MM.1S (cell line): ENCODE results near the gene IL17C.

Source experiments
- DNase-seq: peaks from one replicate; pipeline ENCODE4 v3.0.0-alpha.2; 2015
- H2AFZ ChIP-seq: fragments of 300-600 bp; sonication (generic); 2 replicates; pipeline ENCODE4 v1.6.0; 2016; ENCODE audit warnings: antibody characterized with exemption, low read length
- H3F3A ChIP-seq: fragments of 300-600 bp; sonication (generic); 2 replicates; pipeline ENCODE4 v1.6.1; 2016; ENCODE audit warnings: mild to moderate bottlenecking, antibody characterized with exemption, low read length, moderate library complexity, mixed read lengths; ENCODE audit not compliant: insufficient read depth
- H3K27ac ChIP-seq: fragments of 300-600 bp; sonication (generic); 2 replicates; pipeline ENCODE4 v1.5.1; 2016; ENCODE audit warnings: mild to moderate bottlenecking, low read length
- H3K27me3 ChIP-seq: fragments of 300-600 bp; sonication (generic); replicated peaks from 2 replicates; pipeline ENCODE4 v1.6.0; 2016; ENCODE audit warnings: low read length; ENCODE audit not compliant: insufficient read depth
- H3K36me3 ChIP-seq: fragments of 300-600 bp; sonication (generic); replicated peaks from 2 replicates; pipeline ENCODE4 v1.6.1; 2016; ENCODE audit warnings: mild to moderate bottlenecking, low read length, mixed read lengths; ENCODE audit not compliant: insufficient read depth
- H3K4me1 ChIP-seq: fragments of 300-600 bp; sonication (generic); 2 replicates; pipeline ENCODE4 v1.6.1; 2016; ENCODE audit warnings: low read length, mixed read lengths
- H3K4me2 ChIP-seq: fragments of 300-600 bp; sonication (generic); 2 replicates; pipeline ENCODE4 v1.6.0; 2016; ENCODE audit warnings: low read depth, low read length
- H3K4me3 ChIP-seq: fragments of 300-600 bp; sonication (generic); 2 replicates; pipeline ENCODE4 v1.5.1; 2016; ENCODE audit warnings: low read length, mixed read lengths
- H3K79me2 ChIP-seq: fragments of 300-600 bp; sonication (generic); 2 replicates; pipeline ENCODE4 v1.6.1; 2016; ENCODE audit warnings: mixed run types, low read length, mixed read lengths
- H3K9ac ChIP-seq: fragments of 300-600 bp; sonication (generic); 2 replicates; pipeline ENCODE4 v1.6.1; 2016; ENCODE audit warnings: low read length, mixed read lengths
- H3K9me2 ChIP-seq: fragments of 300-600 bp; sonication (generic); replicated peaks from 2 replicates; pipeline ENCODE4 v1.6.1; 2016; ENCODE audit warnings: mild to moderate bottlenecking, low read length, mixed read lengths; ENCODE audit not compliant: insufficient read depth
- H3K9me3 ChIP-seq: fragments of 300-600 bp; sonication (generic); replicated peaks from 2 replicates; pipeline ENCODE4 v1.6.1; 2016; ENCODE audit warnings: mild to moderate bottlenecking, low read length, mixed read lengths; ENCODE audit not compliant: insufficient read depth
- H4K20me1 ChIP-seq: fragments of 300-600 bp; sonication (generic); 2 replicates; pipeline ENCODE4 v1.6.1; 2016; ENCODE audit warnings: mild to moderate bottlenecking, low read length, moderate library complexity, mixed read lengths; ENCODE audit not compliant: insufficient read depth
- CTCF ChIP-seq: fragments of 300-600 bp; sonication (generic); IDR thresholded peaks from 2 replicates; pipeline ENCODE4 v1.5.1; 2016; ENCODE audit warnings: antibody characterized with exemption, low read length, mixed read lengths
- EZH2 ChIP-seq: fragments of 300-600 bp; sonication (generic); optimal IDR thresholded peaks from 2 replicates; pipeline ENCODE3; 2017; ENCODE audit warnings: low read depth, mild to moderate bottlenecking, antibody characterized with exemption, low read length, mixed read lengths
- EZH2phosphoT487 ChIP-seq: fragments of 300-600 bp; sonication (generic); IDR thresholded peaks from 2 replicates; pipeline ENCODE4 v1.6.1; 2018; ENCODE audit warnings: antibody characterized with exemption, low read length

Gene IL17C

GRCh38 chr16:88678224-88678979 lies 40.0 kb downstream of the IL17C start:
- Histone ChIP-seq H2AFZ (no peak overlapping the region), H3K36me3 (no peaks in the 10 kb centered on the region), H3K9ac (no peak overlapping the region), H3K9me2 (no peaks in the 10 kb centered on the region), H3K27me3 (no peaks in the 10 kb centered on the region), H3K4me1 (peaks cover 16% of the 10 kb centered on the region), H4K20me1 (no peaks in the 10 kb centered on the region), H3K79me2 (no peaks in the 10 kb centered on the region), H3K4me3 (no peak overlapping the region), H3F3A (peaks cover 17% of the 10 kb centered on the region), H3K4me2 (no peak overlapping the region), H3K9me3 (no peaks in the 10 kb centered on the region), H3K27ac (no peak overlapping the region)
- TF ChIP-seq CTCF (no peak), EZH2 (no peak), EZH2phosphoT487 (no peak)
- DNase-seq: no peak

GRCh38 chr16:88680554-88681083 lies 42.2 kb downstream of the IL17C start:
- Histone ChIP-seq H4K20me1 (no peaks in the 10 kb centered on the region), H3K4me3 (no peak overlapping the region), H3F3A (peaks cover 27% of the 10 kb centered on the region), H3K9ac (peak overlapping the region; percentile 20; the same call in 1 of the 2 replicates), H3K79me2 (peaks cover 8% of the 10 kb centered on the region; the same call in 1 of the 2 replicates), H3K9me3 (no peaks in the 10 kb centered on the region), H3K9me2 (no peaks in the 10 kb centered on the region), H3K27me3 (no peaks in the 10 kb centered on the region), H3K27ac (peak overlapping the region; percentile 94; the same call in 1 of the 2 replicates), H3K4me2 (peak overlapping the region; percentile 86), H2AFZ (no peak overlapping the region), H3K36me3 (no peaks in the 10 kb centered on the region), H3K4me1 (peaks cover 23% of the 10 kb centered on the region)
- no peak for TF ChIP-seq EZH2
- TF ChIP-seq EZH2phosphoT487: no peak
- no peak for TF ChIP-seq CTCF
- DNase-seq: no peak

DNA sequence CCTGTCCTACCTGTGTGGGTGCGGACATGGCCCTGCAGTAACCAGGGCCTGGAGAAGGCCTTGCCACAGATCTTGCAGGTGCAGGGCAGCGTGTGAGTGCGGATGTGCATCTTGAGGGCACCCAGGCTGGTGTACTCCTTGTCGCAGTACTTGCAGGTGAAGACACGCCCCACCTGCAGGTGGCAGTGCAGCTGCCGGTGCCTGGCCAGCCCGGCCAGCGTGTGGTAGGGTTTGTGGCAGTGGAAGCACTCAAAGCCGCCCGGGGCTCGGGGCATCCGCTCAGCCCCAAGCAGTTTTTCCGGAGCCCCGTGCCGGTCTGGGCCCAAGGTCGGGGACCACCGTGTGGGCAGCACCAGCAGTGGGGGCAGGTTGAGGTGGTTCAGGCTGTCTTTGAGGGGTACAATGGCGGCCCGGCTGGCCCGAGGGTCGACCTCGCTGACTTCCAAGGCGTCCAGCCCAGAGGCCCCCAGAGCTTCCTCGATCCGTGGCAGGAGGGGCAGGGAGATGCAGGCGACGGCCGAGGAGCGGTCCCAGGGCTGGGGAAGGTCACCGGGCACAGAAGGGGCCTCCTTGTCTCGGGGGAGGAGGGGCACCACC lies 42.8 kb downstream of the IL17C start:
- peaks cover 23% of the 10 kb centered on the region for H3K4me1 ChIP-seq
- no peaks in the 10 kb centered on the region for H4K20me1 ChIP-seq
- peak overlapping the region; percentile 45; the same call in 1 of the 2 replicates for H3K4me3 ChIP-seq
- peaks cover 8% of the 10 kb centered on the region; the same call in 1 of the 2 replicates for H3K79me2 ChIP-seq
- peak overlapping the region; percentile 94 for H3K27ac ChIP-seq
- H3K36me3 ChIP-seq: no peaks in the 10 kb centered on the region
- peak overlapping the region; percentile 86 for H3K4me2 ChIP-seq
- H3K27me3 ChIP-seq: no peaks in the 10 kb centered on the region
- no peak overlapping the region for H2AFZ ChIP-seq
- no peaks in the 10 kb centered on the region for H3K9me3 ChIP-seq
- DNase-seq: peak; percentile 84
- TF ChIP-seq CTCF (peak; percentile 63), EZH2phosphoT487 (no peak)
- H3K9ac ChIP-seq: peak overlapping the region; percentile 72
- H3F3A ChIP-seq: peaks cover 27% of the 10 kb centered on the region
- no peaks in the 10 kb centered on the region for H3K9me2 ChIP-seq
